Gastroesophageal sphincter (tissue), 3 donors: Measurements from ENCODE around the gene PHLDB2.

ENCODE experiments used
- CTCF ChIP-seq, 4 experiments: fragments of 200-600 bp in 2 of 4; fragments of 450-650 bp in 2 of 4; sonication (generic) in 1 of 4; IDR thresholded peaks; one replicate each; pipeline ENCODE4 v1.5.1; 2017 to 2019; ENCODE audit warnings: antibody characterized with exemption in 4 of 4, mild to moderate bottlenecking in 2 of 4, moderate library complexity in 2 of 4
- EP300 ChIP-seq: sonication (generic); formaldehyde crosslinking; IDR thresholded peaks from one replicate; pipeline ENCODE4 v1.6.1; 2017; ENCODE audit warnings: antibody characterized with exemption, mild to moderate bottlenecking
- POLR2AphosphoS5 ChIP-seq: sonication (generic); formaldehyde crosslinking; IDR thresholded peaks from one replicate; pipeline ENCODE4 v1.6.1; 2017; ENCODE audit warnings: antibody characterized with exemption

- no peak for TF ChIP-seq CTCF (IDR thresholded peaks at IDR 0.05)
- TF ChIP-seq EP300, result no peak
- TF ChIP-seq POLR2AphosphoS5, result no peak
These were observed 22.4 kb downstream of the PHLDB2 start for GRCh38 chr3:111881480-111881879.
